NB4 (cell line): ENCODE data around the gene SH2D1B.

Source experiments
- CTCF ChIP-seq: IDR thresholded peaks from one replicate; pipeline ENCODE4 v1.5.1; 2012; ENCODE audit warnings: low read depth, low read length
- POLR2A ChIP-seq: IDR thresholded peaks from 2 replicates; pipeline ENCODE4 v1.6.1; 2011; ENCODE audit warnings: mild to moderate bottlenecking; ENCODE audit not compliant: insufficient read length; ENCODE audit errors: extremely low read depth

GRCh38 chr1:162373541-162374260 is 38.2 kb downstream of the SH2D1B start:
- TF ChIP-seq POLR2A = no peak
- TF ChIP-seq CTCF = no peak
